ENCODE measurements around the gene CAMTA1. TPM values are rescaled to one million over a fixed set of nuclear protein-coding genes. Genes with fewer than 3 reads are reported as not detected.
"Not testable (repeated sequence)": the region's sequence is repeated elsewhere in the genome, so short reads cannot be mapped to it uniquely, and the experiment has no call there.

The CAMTA1 gene
- total RNA-seq, 2 donors from 2014 or later: 55.3 to 69.5 TPM

GRCh38 chr1:7702365-7702764 lies 917.1 kb downstream of the CAMTA1 start:
- H3K4me3 Mint-ChIP-seq: peak overlapping the region; percentile 82

GRCh38 chr1:7703321-7704213 lies 918.3 kb downstream of the CAMTA1 start:
- H3K9me3 ChIP-seq (ENCODE audit: control insufficient read depth, low read length, poor library complexity, severe bottlenecking): no peaks in the 10 kb centered on the region
- ATAC-seq (peak; percentile 28), DNase-seq (peak; percentile 33 to 59 (median 56))
- H3K4me3 Mint-ChIP-seq: peak overlapping the region; percentile 82
- peaks cover 24% of the 10 kb centered on the region for H3K27me3 Mint-ChIP-seq
- peaks cover 21% of the 10 kb centered on the region for H3K4me1 Mint-ChIP-seq
- H3K36me3 Mint-ChIP-seq (ENCODE audit: low read depth): no peaks in the 10 kb centered on the region
- H3K27ac Mint-ChIP-seq: peak overlapping the region; percentile 37

More at GRCh38 chr1:7702365-7702764, 917.1 kb downstream of the CAMTA1 start:
- no peaks in the 10 kb centered on the region for H3K9me3 ChIP-seq (ENCODE audit: control insufficient read depth, low read length, poor library complexity, severe bottlenecking)
- H3K4me1 Mint-ChIP-seq: peaks cover 23% of the 10 kb centered on the region
- peak overlapping the region; percentile 37 for H3K27ac Mint-ChIP-seq
- DNase-seq: no peak
- peaks cover 21% of the 10 kb centered on the region for H3K27me3 Mint-ChIP-seq
- no peaks in the 10 kb centered on the region for H3K36me3 Mint-ChIP-seq (ENCODE audit: low read depth)
- ATAC-seq: no peak

GRCh38 chr1:7704214-7705047 lies 919.2 kb downstream of the CAMTA1 start:
- H3K27me3 Mint-ChIP-seq: peaks cover 29% of the 10 kb centered on the region
- H3K36me3 Mint-ChIP-seq (ENCODE audit: low read depth): peaks cover 3% of the 10 kb centered on the region
- peaks cover 17% of the 10 kb centered on the region for H3K4me1 Mint-ChIP-seq
- H3K9me3 ChIP-seq (ENCODE audit: control insufficient read depth, low read length, poor library complexity, severe bottlenecking): no peaks in the 10 kb centered on the region
- H3K27ac Mint-ChIP-seq: peak overlapping the region; percentile 89
- DNase-seq (peak; percentile 92 to 94 (median 93)), ATAC-seq (peak; percentile 93)
- H3K4me3 Mint-ChIP-seq: peak overlapping the region; percentile 95

- Mint-ChIP-seq H3K36me3 (ENCODE audit: low read depth) (peaks cover 3% of the 10 kb centered on the region), H3K27ac (peak overlapping the region; percentile 89), H3K27me3 (peaks cover 29% of the 10 kb centered on the region), H3K4me3 (peak overlapping the region; percentile 95), H3K4me1 (peaks cover 15% of the 10 kb centered on the region)
- ATAC-seq (peak; percentile 16), DNase-seq (peak; percentile 53 to 68 (median 59))
- no peaks in the 10 kb centered on the region for H3K9me3 ChIP-seq (ENCODE audit: control insufficient read depth, low read length, poor library complexity, severe bottlenecking)
Observed at GRCh38 chr1:7705048-7705907, 920.0 kb downstream of the CAMTA1 start.

GRCh38 chr1:7705908-7706216 lies 920.6 kb downstream of the CAMTA1 start:
- no peak for DNase-seq
- H3K4me3 Mint-ChIP-seq: peak overlapping the region; percentile 95
- H3K9me3 ChIP-seq (ENCODE audit: control insufficient read depth, low read length, poor library complexity, severe bottlenecking): no peaks in the 10 kb centered on the region
- H3K27me3 Mint-ChIP-seq: peaks cover 31% of the 10 kb centered on the region
- peaks cover 3% of the 10 kb centered on the region for H3K36me3 Mint-ChIP-seq (ENCODE audit: low read depth)
- H3K4me1 Mint-ChIP-seq: peaks cover 13% of the 10 kb centered on the region
- no peak for ATAC-seq
- H3K27ac Mint-ChIP-seq: peak overlapping the region; percentile 89

- no peaks in the 10 kb centered on the region for H3K9me3 ChIP-seq (ENCODE audit: control insufficient read depth, low read length, poor library complexity, severe bottlenecking)
- ATAC-seq (no peak), DNase-seq (no peak)
- Mint-ChIP-seq H3K4me1 (peaks cover 14% of the 10 kb centered on the region), H3K27ac (peak overlapping the region; percentile 24), H3K27me3 (peaks cover 37% of the 10 kb centered on the region), H3K36me3 (ENCODE audit: low read depth) (peaks cover 4% of the 10 kb centered on the region), H3K4me3 (no peak overlapping the region)
Observed at GRCh38 chr1:7707527-7707926, 922.3 kb downstream of the CAMTA1 start.

- not testable (repeated sequence) for H3K4me3 Mint-ChIP-seq; DNase-seq; H3K27ac Mint-ChIP-seq; H3K36me3 Mint-ChIP-seq (ENCODE audit: low read depth); ATAC-seq; H3K9me3 ChIP-seq (ENCODE audit: control insufficient read depth, low read length, poor library complexity, severe bottlenecking)
- H3K4me1 Mint-ChIP-seq: peaks cover 14% of the 10 kb centered on the region
- peaks cover 36% of the 10 kb centered on the region for H3K27me3 Mint-ChIP-seq
Observed at GRCh38 chr1:7708065-7708464, 922.8 kb downstream of the CAMTA1 start.

GRCh38 chr1:7710859-7711258 lies 925.6 kb downstream of the CAMTA1 start:
- no peaks in the 10 kb centered on the region for H3K9me3 ChIP-seq (ENCODE audit: control insufficient read depth, low read length, poor library complexity, severe bottlenecking)
- H3K27ac Mint-ChIP-seq: no peak overlapping the region
- ATAC-seq (no peak), DNase-seq (no peak)
- H3K4me1 Mint-ChIP-seq: peaks cover 10% of the 10 kb centered on the region
- no peak overlapping the region for H3K4me3 Mint-ChIP-seq
- H3K36me3 Mint-ChIP-seq (ENCODE audit: low read depth): peaks cover 7% of the 10 kb centered on the region
- peaks cover 35% of the 10 kb centered on the region for H3K27me3 Mint-ChIP-seq

- Mint-ChIP-seq H3K36me3 (ENCODE audit: low read depth) (peaks cover 7% of the 10 kb centered on the region), H3K27ac (no peak overlapping the region), H3K4me1 (peaks cover 15% of the 10 kb centered on the region), H3K4me3 (no peak overlapping the region), H3K27me3 (peaks cover 22% of the 10 kb centered on the region)
- ATAC-seq (no peak), DNase-seq (no peak)
- no peaks in the 10 kb centered on the region for H3K9me3 ChIP-seq (ENCODE audit: control insufficient read depth, low read length, poor library complexity, severe bottlenecking)
Observed at GRCh38 chr1:7712731-7713323, 927.6 kb downstream of the CAMTA1 start.

- Mint-ChIP-seq H3K27ac (no peak overlapping the region), H3K4me3 (no peak overlapping the region), H3K4me1 (peaks cover 19% of the 10 kb centered on the region), H3K27me3 (peaks cover 27% of the 10 kb centered on the region), H3K36me3 (ENCODE audit: low read depth) (peaks cover 4% of the 10 kb centered on the region)
- no peaks in the 10 kb centered on the region for H3K9me3 ChIP-seq (ENCODE audit: control insufficient read depth, low read length, poor library complexity, severe bottlenecking)
- no peak for ATAC-seq
- no peak for DNase-seq
Observed at GRCh38 chr1:7716506-7716905, 931.3 kb downstream of the CAMTA1 start.

GRCh38 chr1:7717748-7718368 lies 932.6 kb downstream of the CAMTA1 start:
- Mint-ChIP-seq H3K4me1 (peaks cover 14% of the 10 kb centered on the region), H3K27ac (no peak overlapping the region), H3K4me3 (no peak overlapping the region), H3K27me3 (peaks cover 24% of the 10 kb centered on the region), H3K36me3 (ENCODE audit: low read depth) (no peaks in the 10 kb centered on the region)
- no peak for DNase-seq
- no peaks in the 10 kb centered on the region for H3K9me3 ChIP-seq (ENCODE audit: control insufficient read depth, low read length, poor library complexity, severe bottlenecking)
- no peak for ATAC-seq

GRCh38 chr1:7719468-7720094 lies 934.3 kb downstream of the CAMTA1 start:
- H3K9me3 ChIP-seq (ENCODE audit: control insufficient read depth, low read length, poor library complexity, severe bottlenecking): no peaks in the 10 kb centered on the region
- no peak for ATAC-seq
- Mint-ChIP-seq H3K36me3 (ENCODE audit: low read depth) (no peaks in the 10 kb centered on the region), H3K4me1 (peaks cover 13% of the 10 kb centered on the region), H3K27me3 (peaks cover 26% of the 10 kb centered on the region), H3K27ac (peak overlapping the region; percentile 57), H3K4me3 (no peak overlapping the region)
- DNase-seq: no peak
